NCI-H2029 treated with DMSO at 0.1 percent for 48 hours (cell line): ENCODE measurements around the gene MARK1.

ENCODE experiments used
- DNase-seq: peaks from one replicate; lab custom pipeline; 2025; lab: John Stamatoyannopoulos, UW

Gene MARK1

GRCh38 chr1:220711056-220711809 lies 183.3 kb downstream of the MARK1 start:
- DNase-seq = no peak
